ENCODE measurements around the gene SND1. TPM values are rescaled to one million over a fixed set of nuclear protein-coding genes. Genes with fewer than 3 reads are reported as not detected.

SND1 gene
- total RNA-seq, 1 experiment from 2014 or later, result 218 TPM

GRCh38 chr7:127819975-127820731 is 168.2 kb downstream of the SND1 start:
- no peak overlapping the region for H3K4ac ChIP-seq (ENCODE audit: low read depth, low read length)
- H3K14ac ChIP-seq (ENCODE audit: insufficient read depth, low read length), result no peak overlapping the region
- H3K56ac ChIP-seq (ENCODE audit: insufficient read length, low read depth, low read length), result no peak overlapping the region
- Mint-ChIP-seq H3K4me1 (peaks cover 34 to 46% of the 10 kb centered on the region in 2 experiments), H3K4me3 (no peak overlapping the region), H3K27me3 (ENCODE audit: low read depth) (no peaks in the 10 kb centered on the region), H3K36me3 (ENCODE audit: insufficient read depth in 1 of 3, low read depth in 3 of 3) (peaks cover 0 to 5% (median 0%) of the 10 kb centered on the region in 3 experiments; a peak in 1 of 7 replicates), H3K9me3 (no peaks in the 10 kb centered on the region), H3K27ac (peak overlapping the region in 2 of 3 experiments; percentile 14 to 21; a peak in 1 of 7 replicates)
- H2BK5ac ChIP-seq (ENCODE audit: insufficient read length, low read length), result no peak overlapping the region
- H2BK15ac ChIP-seq (ENCODE audit: low read depth, low read length), result no peak overlapping the region
- WGBS (ENCODE audit: extremely low coverage, insufficient read length, low lambda C conversion rate), result no CpG with 5 or more reads among the region's 4 CpGs
- no peaks in the 10 kb centered on the region; the same call in 1 of the 2 replicates for H3K79me2 ChIP-seq (ENCODE audit: insufficient read depth, low read length)
- no peak overlapping the region for H4K8ac ChIP-seq (replicated peaks; ENCODE audit: insufficient read length, low read depth, low read length)
- H3K4me2 ChIP-seq (ENCODE audit: insufficient read depth, insufficient read length, low read length), result no peak overlapping the region
- H3K4me1 ChIP-seq (ENCODE audit: insufficient read depth, low read length), result peaks cover 17% of the 10 kb centered on the region
- no peak overlapping the region for H3K18ac ChIP-seq (ENCODE audit: insufficient read length, low read depth, low read length)
- H3K27ac ChIP-seq (ENCODE audit: insufficient read length, low read depth, low read length), result no peak overlapping the region
- no peak overlapping the region for H2AFZ ChIP-seq (ENCODE audit: low read length)
- no peak for DNase-seq
- no peak overlapping the region for H2AK5ac ChIP-seq (ENCODE audit: insufficient read length, low read length)
- no peak overlapping the region for H3K23ac ChIP-seq (ENCODE audit: insufficient read length, low read depth, low read length)
- H2BK12ac ChIP-seq (ENCODE audit: insufficient read length, low read depth, low read length), result no peak overlapping the region
- no peak overlapping the region for H3T11ph ChIP-seq (ENCODE audit: low read length)
- no peaks in the 10 kb centered on the region for H4K20me1 ChIP-seq (ENCODE audit: control insufficient read depth, insufficient read depth, insufficient read length)
- no peak overlapping the region for H3K9ac ChIP-seq (ENCODE audit: extremely low read depth, insufficient read length, low read length)
- no peak for TF ChIP-seq CTCF (conservative IDR thresholded peaks at IDR 0.05)
- H2BK20ac ChIP-seq (ENCODE audit: low read depth, low read length, poor library complexity, severe bottlenecking), result no peak overlapping the region
- peaks cover 5% of the 10 kb centered on the region for H3K79me1 ChIP-seq (ENCODE audit: insufficient read depth, low read depth, low read length, poor library complexity, severe bottlenecking)
- H2BK120ac ChIP-seq (ENCODE audit: low read depth, low read length, poor library complexity, severe bottlenecking), result no peak overlapping the region
- no peak overlapping the region for H4K5ac ChIP-seq (ENCODE audit: insufficient read length, low read depth, low read length)
- H3K23me2 ChIP-seq (ENCODE audit: insufficient read length, low read depth, low read length, poor library complexity, severe bottlenecking), result no peaks in the 10 kb centered on the region
- no peak overlapping the region for H4K91ac ChIP-seq (ENCODE audit: insufficient read length, low read depth, low read length)
- no peaks in the 10 kb centered on the region for H3K27me3 ChIP-seq (ENCODE audit: insufficient read depth, low read length)
- no peaks in the 10 kb centered on the region for H3K9me3 ChIP-seq (ENCODE audit: control insufficient read depth, low read depth, low read length)

All from H9 (cell line).